ENCODE results near the gene UBE2D4. TPM values are rescaled to one million over a fixed set of nuclear protein-coding genes. Genes with fewer than 3 reads are reported as not detected.

UBE2D4 gene
- total and polyA plus RNA-seq, 11 donors = 29.4 to 69.8 (median 42.7) TPM

DNA sequence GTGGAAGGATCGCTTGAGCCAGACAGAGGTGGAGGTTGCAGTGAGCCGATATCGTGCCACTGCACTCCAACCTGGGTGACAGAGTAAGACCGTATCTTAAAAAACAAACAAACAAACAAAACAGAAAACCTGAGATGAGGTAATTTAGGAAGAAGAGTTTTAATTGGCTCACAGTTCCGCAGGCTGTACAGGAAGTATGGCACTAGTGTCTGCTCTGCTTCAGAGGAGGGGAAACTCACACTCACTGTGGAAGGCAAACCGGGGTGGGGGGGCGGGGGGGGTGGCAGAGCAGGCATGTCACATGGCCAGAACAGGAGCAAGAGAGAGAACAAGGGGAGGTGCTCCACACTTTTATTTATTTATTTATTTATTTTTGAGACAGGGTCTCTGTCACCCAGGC is 5.1 kb downstream of the UBE2D4 start:
- 77 to 87% (median 81%) methylated on average over 7 of the region's 7 CpGs for WGBS, 4 donors
- Histone ChIP-seq H3K27me3 (no peaks in the 10 kb centered on the region), H3K4me3 (no peak overlapping the region), H3K4me1 (peaks cover 0 to 10% (median 8%) of the 10 kb centered on the region in 12 donors), H3K9me3 (no peaks in the 10 kb centered on the region), H3K36me3 (no peaks in the 10 kb centered on the region), H3K27ac (no peak overlapping the region)
- no peak for DNase-seq
- TF ChIP-seq, protein P1, sequence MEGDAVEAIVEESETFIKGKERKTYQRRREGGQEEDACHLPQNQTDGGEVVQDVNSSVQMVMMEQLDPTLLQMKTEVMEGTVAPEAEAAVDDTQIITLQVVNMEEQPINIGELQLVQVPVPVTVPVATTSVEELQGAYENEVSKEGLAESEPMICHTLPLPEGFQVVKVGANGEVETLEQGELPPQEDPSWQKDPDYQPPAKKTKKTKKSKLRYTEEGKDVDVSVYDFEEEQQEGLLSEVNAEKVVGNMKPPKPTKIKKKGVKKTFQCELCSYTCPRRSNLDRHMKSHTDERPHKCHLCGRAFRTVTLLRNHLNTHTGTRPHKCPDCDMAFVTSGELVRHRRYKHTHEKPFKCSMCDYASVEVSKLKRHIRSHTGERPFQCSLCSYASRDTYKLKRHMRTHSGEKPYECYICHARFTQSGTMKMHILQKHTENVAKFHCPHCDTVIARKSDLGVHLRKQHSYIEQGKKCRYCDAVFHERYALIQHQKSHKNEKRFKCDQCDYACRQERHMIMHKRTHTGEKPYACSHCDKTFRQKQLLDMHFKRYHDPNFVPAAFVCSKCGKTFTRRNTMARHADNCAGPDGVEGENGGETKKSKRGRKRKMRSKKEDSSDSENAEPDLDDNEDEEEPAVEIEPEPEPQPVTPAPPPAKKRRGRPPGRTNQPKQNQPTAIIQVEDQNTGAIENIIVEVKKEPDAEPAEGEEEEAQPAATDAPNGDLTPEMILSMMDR (IDR thresholded peaks at IDR 0.05) = no peak
- no peak for TF ChIP-seq POLR2A (IDR thresholded peaks at IDR 0.05)
- intact Hi-C loops (cut with DNase I) = no loop called here
- ATAC-seq = no peak

DNA sequence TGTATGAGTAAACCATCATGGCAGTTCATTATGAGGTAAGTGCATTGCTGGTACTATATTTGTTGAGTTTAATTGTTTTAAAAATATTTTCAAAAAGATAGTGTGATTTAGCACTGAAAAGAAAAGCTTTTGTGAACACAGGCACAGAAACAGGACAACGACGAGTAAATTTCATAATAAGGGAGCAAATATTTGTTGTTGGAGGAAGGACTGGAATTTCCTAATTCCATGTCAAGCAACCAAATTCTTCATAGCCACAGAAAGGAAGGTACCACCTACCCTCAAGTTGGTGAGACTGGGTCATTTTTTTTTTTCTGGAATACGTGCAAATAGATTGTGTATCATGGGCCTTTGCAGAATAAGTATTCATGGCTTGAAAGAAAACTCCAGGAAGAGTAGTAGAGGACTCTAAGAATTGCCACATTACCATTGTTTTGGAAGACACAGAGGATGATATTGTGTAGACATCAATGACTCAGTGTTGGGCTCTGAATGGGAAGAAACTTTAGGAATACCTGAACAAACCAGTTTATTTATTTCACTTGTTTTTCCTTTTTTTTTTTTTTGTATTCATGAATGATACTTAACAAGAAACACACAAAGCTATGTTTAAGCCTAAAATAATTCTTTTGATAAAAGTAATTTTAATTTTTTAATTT is 7.8 kb downstream of the UBE2D4 start:
- TF ChIP-seq, protein P1 (IDR thresholded peaks at IDR 0.05) = no peak
- no peak for TF ChIP-seq POLR2A (IDR thresholded peaks at IDR 0.05)
- 95 to 97% (median 96%) methylated on average over 3 of the region's 3 CpGs for WGBS, 4 donors
- Histone ChIP-seq H3K9me3 (no peaks in the 10 kb centered on the region), H3K27ac (no peak overlapping the region), H3K36me3 (peaks cover 0 to 3% (median 0%) of the 10 kb centered on the region in 9 donors), H3K4me3 (no peak overlapping the region), H3K27me3 (no peaks in the 10 kb centered on the region), H3K4me1 (peaks cover 0 to 11% (median 0%) of the 10 kb centered on the region in 12 donors)
- DNase-seq (no peak), ATAC-seq (no peak)
- intact Hi-C loops (cut with DNase I) = no loop called here

DNA sequence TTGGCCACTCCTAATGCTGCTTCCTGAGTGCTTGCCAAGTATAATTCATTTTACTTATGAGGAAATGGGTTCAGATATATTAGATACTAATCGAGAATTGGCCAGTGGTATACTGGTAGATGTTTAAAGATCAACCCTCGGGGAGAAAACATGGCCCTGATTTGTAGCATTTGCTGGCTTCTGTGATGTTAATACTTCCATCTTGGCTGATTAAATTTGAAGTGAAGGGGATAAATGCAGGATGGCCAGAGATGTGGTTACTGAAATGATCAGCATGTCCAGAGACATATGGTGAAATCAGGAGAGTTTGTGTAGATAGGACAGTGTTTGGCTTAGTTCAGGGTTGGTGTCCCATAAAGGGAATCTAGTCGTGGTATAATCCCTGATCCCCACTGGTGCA is 11.2 kb downstream of the UBE2D4 start:
- H3K4me1 ChIP-seq = peaks cover 0 to 11% (median 0%) of the 10 kb centered on the region in 12 donors
- ATAC-seq = no peak
- H3K9me3 ChIP-seq = no peaks in the 10 kb centered on the region
- H3K4me3 ChIP-seq = no peak overlapping the region
- no peak for TF ChIP-seq POLR2A (IDR thresholded peaks at IDR 0.05)
- TF ChIP-seq, protein P1 (IDR thresholded peaks at IDR 0.05) = no peak
- 59 to 73% (median 63%) methylated on average over 3 of the region's 3 CpGs for WGBS, 4 donors
- DNase-seq = no peak
- intact Hi-C loops (cut with DNase I) = no loop called here
- no peak overlapping the region for H3K27ac ChIP-seq
- H3K27me3 ChIP-seq = no peaks in the 10 kb centered on the region
- peaks cover 0 to 4% (median 0%) of the 10 kb centered on the region in 9 donors for H3K36me3 ChIP-seq

DNA sequence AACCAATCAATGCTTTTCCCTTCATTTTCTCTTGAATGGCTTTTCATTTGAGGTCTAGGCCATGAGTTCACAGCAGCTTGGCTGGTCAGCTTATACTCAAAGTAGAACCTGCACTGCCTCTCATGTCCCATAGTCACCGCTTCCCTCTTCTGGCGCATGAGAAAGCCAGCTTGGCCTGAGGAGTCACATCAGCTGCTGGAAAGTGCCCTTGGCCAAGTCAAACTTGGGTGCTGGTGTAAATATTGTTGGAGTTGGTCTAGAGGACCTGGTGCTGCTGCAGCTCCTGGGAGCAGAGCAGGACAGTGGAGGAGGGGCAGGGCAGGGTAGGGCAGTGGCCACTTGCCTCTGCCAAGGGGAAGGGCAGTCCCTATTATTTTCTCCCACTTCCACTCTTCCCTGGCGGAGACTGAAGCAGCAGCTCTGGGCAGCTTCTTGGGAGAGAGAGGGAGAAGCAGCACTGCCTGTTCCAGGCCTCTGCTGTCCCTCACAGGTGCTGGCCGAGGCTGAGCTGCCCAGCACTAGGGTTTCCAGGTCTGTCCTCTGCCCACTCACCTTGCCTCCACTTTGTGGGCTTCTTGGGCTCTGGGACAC is 12.8 kb downstream of the UBE2D4 start:
- WGBS, 4 donors = 96 to 100% (median 98%) methylated on average over 4 of the region's 4 CpGs
- peak in 1 of 4 donors; percentile 38 for ATAC-seq
- no peak overlapping the region for H3K27ac ChIP-seq

More for the DNA sequence above, 12.8 kb downstream of the UBE2D4 start:
- intact Hi-C loops (cut with DNase I) = no loop called here
- DNase-seq = no peak
- Histone ChIP-seq H3K9me3 (no peaks in the 10 kb centered on the region), H3K36me3 (peaks cover 0 to 19% (median 11%) of the 10 kb centered on the region in 9 donors), H3K4me3 (no peak overlapping the region), H3K4me1 (peaks cover 0 to 11% (median 0%) of the 10 kb centered on the region in 12 donors), H3K27me3 (no peaks in the 10 kb centered on the region)
- TF ChIP-seq, protein P1 (IDR thresholded peaks at IDR 0.05) = no peak
- no peak for TF ChIP-seq POLR2A (IDR thresholded peaks at IDR 0.05)

Data from heart left ventricle (tissue), 16 donors.